ENCODE results near the gene MEGF10.

The MEGF10 gene

DNA sequence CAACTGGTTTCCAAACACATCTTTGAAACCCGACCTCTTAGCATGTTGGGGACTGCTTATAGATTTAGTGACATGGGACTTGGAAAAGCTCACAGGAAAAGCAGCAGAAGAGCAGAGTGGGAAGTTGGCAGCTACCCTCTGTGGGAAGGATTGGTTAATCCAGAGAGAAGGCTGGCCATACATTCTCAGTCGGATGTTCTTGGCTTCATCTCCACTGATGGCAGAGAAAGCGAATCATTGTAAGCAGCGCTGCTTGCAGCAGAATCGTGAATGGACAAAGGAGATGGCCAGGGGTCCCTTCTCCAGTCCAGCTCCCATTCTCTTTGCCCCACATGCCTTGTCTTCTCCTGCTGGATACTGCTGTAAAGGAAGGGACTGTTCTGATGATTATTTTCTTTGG, 62.7 kb downstream of the MEGF10 start:
- H3K79me1 ChIP-seq (replicated peaks; ENCODE audit: low read length, poor library complexity, severe bottlenecking), result no peaks in the 10 kb centered on the region
- H2BK15ac ChIP-seq (ENCODE audit: low read depth, poor library complexity, severe bottlenecking), result no peak overlapping the region
- H3K4ac ChIP-seq (ENCODE audit: low read depth in 1 of 2, low read length in 2 of 2), result no peak overlapping the region
- no peak overlapping the region for H3K4me3 ChIP-seq (ENCODE audit: insufficient read depth in 1 of 2, low read depth in 1 of 2, low read length in 2 of 2)
- no peaks in the 10 kb centered on the region for H3K27me3 ChIP-seq (ENCODE audit: control insufficient read depth in 1 of 2, insufficient read depth in 1 of 2, low read length in 2 of 2)
- H3K18ac ChIP-seq (ENCODE audit: low read depth in 1 of 2, low read length in 2 of 2), result no peak overlapping the region
- no peak overlapping the region for H3K9ac ChIP-seq (ENCODE audit: low read length)
- H2AK5ac ChIP-seq (ENCODE audit: low read length, severe bottlenecking), result no peak overlapping the region
- no peak overlapping the region for H2AFZ ChIP-seq (ENCODE audit: low read depth, low read length)
- H2BK120ac ChIP-seq (ENCODE audit: low read depth, low read length), result no peak overlapping the region
- no peaks in the 10 kb centered on the region for H3K36me3 ChIP-seq (ENCODE audit: control insufficient read depth in 1 of 2, insufficient read depth in 2 of 2, low read depth in 1 of 2, low read length in 2 of 2)
- no peak overlapping the region for H3K14ac ChIP-seq (ENCODE audit: low read length in 2 of 2)
- H3K4me2 ChIP-seq (ENCODE audit: low read length, poor library complexity, severe bottlenecking), result no peak overlapping the region
- no peak overlapping the region for H4K91ac ChIP-seq (ENCODE audit: low read length)
- H3K4me1 ChIP-seq (ENCODE audit: control insufficient read depth, insufficient read depth, low read depth, low read length), result no peaks in the 10 kb centered on the region
- no peaks in the 10 kb centered on the region for H3K9me3 ChIP-seq (ENCODE audit: control insufficient read depth, low read length)
- H3K27ac ChIP-seq (ENCODE audit: low read length, poor library complexity, severe bottlenecking), result no peak overlapping the region
- no peak overlapping the region for H4K8ac ChIP-seq (ENCODE audit: low read length)
- H3K23ac ChIP-seq (ENCODE audit: low read length in 2 of 2), result no peak overlapping the region
- DNase-seq, result no peak
- no peak overlapping the region for H2BK12ac ChIP-seq (ENCODE audit: low read length in 2 of 2)
- H2BK5ac ChIP-seq (ENCODE audit: low read depth, low read length, poor library complexity, severe bottlenecking), result no peak overlapping the region
- 95% methylated on average over 5 of the region's 5 CpGs for WGBS

DNA sequence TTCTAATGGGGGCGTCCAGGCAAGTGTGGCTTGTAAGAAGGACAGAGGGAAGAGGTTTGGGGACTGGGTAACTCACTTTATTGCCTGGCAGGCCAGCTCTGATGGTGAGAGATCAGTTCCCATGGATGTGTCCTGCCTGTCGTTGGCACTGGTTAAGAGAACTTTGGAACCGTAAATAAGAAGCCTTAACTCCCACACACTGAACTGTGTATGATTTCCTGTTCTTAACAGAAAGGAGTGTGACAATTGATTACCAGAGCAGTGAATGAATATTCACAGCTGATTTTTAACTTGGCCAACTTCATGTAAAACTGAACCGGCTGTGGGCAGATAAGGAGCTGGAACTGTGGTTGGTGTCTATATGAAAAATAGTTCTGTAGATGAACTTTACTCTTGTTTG, 63.2 kb downstream of the MEGF10 start:
- no peak overlapping the region for H3K14ac ChIP-seq (ENCODE audit: low read length in 2 of 2)
- no peak overlapping the region for H3K23ac ChIP-seq (ENCODE audit: low read length in 2 of 2)
- H4K8ac ChIP-seq (ENCODE audit: low read length), result no peak overlapping the region
- H2AFZ ChIP-seq (ENCODE audit: low read depth, low read length), result no peak overlapping the region
- no peak for DNase-seq
- no peaks in the 10 kb centered on the region for H3K9me3 ChIP-seq (ENCODE audit: control insufficient read depth, low read length)
- no peak overlapping the region for H2AK5ac ChIP-seq (ENCODE audit: low read length, severe bottlenecking)
- no peaks in the 10 kb centered on the region for H3K4me1 ChIP-seq (ENCODE audit: control insufficient read depth, insufficient read depth, low read depth, low read length)
- no peak overlapping the region for H3K9ac ChIP-seq (ENCODE audit: low read length)
- no peak overlapping the region for H3K4ac ChIP-seq (ENCODE audit: low read depth in 1 of 2, low read length in 2 of 2)
- H3K4me2 ChIP-seq (ENCODE audit: low read length, poor library complexity, severe bottlenecking), result no peak overlapping the region
- H3K27ac ChIP-seq (ENCODE audit: low read length, poor library complexity, severe bottlenecking), result no peak overlapping the region
- no peak overlapping the region for H2BK5ac ChIP-seq (ENCODE audit: low read depth, low read length, poor library complexity, severe bottlenecking)
- WGBS, result 99% methylated on average over 3 of the region's 4 CpGs
- H2BK12ac ChIP-seq (ENCODE audit: low read length in 2 of 2), result no peak overlapping the region
- no peaks in the 10 kb centered on the region for H3K27me3 ChIP-seq (ENCODE audit: control insufficient read depth in 1 of 2, insufficient read depth in 1 of 2, low read length in 2 of 2)
- no peak overlapping the region for H4K91ac ChIP-seq (ENCODE audit: low read length)
- H2BK120ac ChIP-seq (ENCODE audit: low read depth, low read length), result no peak overlapping the region
- no peak overlapping the region for H2BK15ac ChIP-seq (ENCODE audit: low read depth, poor library complexity, severe bottlenecking)
- no peak overlapping the region for H3K18ac ChIP-seq (ENCODE audit: low read depth in 1 of 2, low read length in 2 of 2)
- no peaks in the 10 kb centered on the region for H3K79me1 ChIP-seq (replicated peaks; ENCODE audit: low read length, poor library complexity, severe bottlenecking)
- no peaks in the 10 kb centered on the region for H3K36me3 ChIP-seq (ENCODE audit: control insufficient read depth in 1 of 2, insufficient read depth in 2 of 2, low read depth in 1 of 2, low read length in 2 of 2)
- H3K4me3 ChIP-seq (ENCODE audit: insufficient read depth in 1 of 2, low read depth in 1 of 2, low read length in 2 of 2), result no peak overlapping the region

DNA sequence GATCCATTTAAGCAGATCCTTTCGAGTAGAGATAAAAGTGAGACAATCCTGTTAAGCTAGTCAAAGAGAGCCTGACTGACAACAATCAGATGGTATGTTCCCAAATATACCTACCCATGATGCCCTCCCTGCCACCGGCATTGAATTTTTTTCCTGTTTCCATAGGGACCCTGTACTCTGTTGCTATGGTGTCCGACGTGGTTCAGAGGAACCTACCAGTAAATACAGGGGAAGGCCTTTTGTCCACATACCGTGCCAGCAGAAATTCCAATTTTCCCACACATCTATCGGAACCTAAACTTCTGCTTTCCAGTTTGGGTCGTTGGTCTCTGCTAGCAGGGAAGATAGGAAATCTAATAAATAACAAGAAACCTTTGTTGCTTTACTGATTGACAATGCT, 64.7 kb downstream of the MEGF10 start:
- WGBS, result 91% methylated on average over 4 of the region's 7 CpGs
- H3K36me3 ChIP-seq (ENCODE audit: control insufficient read depth in 1 of 2, insufficient read depth in 2 of 2, low read depth in 1 of 2, low read length in 2 of 2), result no peaks in the 10 kb centered on the region
- H2BK15ac ChIP-seq (ENCODE audit: low read depth, poor library complexity, severe bottlenecking), result no peak overlapping the region
- no peaks in the 10 kb centered on the region for H3K79me1 ChIP-seq (replicated peaks; ENCODE audit: low read length, poor library complexity, severe bottlenecking)
- no peak for DNase-seq
- H2AK5ac ChIP-seq (ENCODE audit: low read length, severe bottlenecking), result no peak overlapping the region
- no peak overlapping the region for H3K14ac ChIP-seq (ENCODE audit: low read length in 2 of 2)
- no peaks in the 10 kb centered on the region for H3K4me1 ChIP-seq (ENCODE audit: control insufficient read depth, insufficient read depth, low read depth, low read length)
- H3K4ac ChIP-seq (ENCODE audit: low read depth in 1 of 2, low read length in 2 of 2), result no peak overlapping the region
- no peak overlapping the region for H4K91ac ChIP-seq (ENCODE audit: low read length)
- H3K9me3 ChIP-seq (ENCODE audit: control insufficient read depth, low read length), result no peaks in the 10 kb centered on the region
- no peaks in the 10 kb centered on the region for H3K27me3 ChIP-seq (ENCODE audit: control insufficient read depth in 1 of 2, insufficient read depth in 1 of 2, low read length in 2 of 2)
- no peak overlapping the region for H3K27ac ChIP-seq (ENCODE audit: low read length, poor library complexity, severe bottlenecking)
- H3K4me2 ChIP-seq (ENCODE audit: low read length, poor library complexity, severe bottlenecking), result no peak overlapping the region
- H2BK12ac ChIP-seq (ENCODE audit: low read length in 2 of 2), result no peak overlapping the region
- H3K4me3 ChIP-seq (ENCODE audit: insufficient read depth in 1 of 2, low read depth in 1 of 2, low read length in 2 of 2), result no peak overlapping the region
- H2BK120ac ChIP-seq (ENCODE audit: low read depth, low read length), result no peak overlapping the region
- no peak overlapping the region for H3K9ac ChIP-seq (ENCODE audit: low read length)
- no peak overlapping the region for H3K23ac ChIP-seq (ENCODE audit: low read length in 2 of 2)
- H4K8ac ChIP-seq (ENCODE audit: low read length), result no peak overlapping the region
- no peak overlapping the region for H2AFZ ChIP-seq (ENCODE audit: low read depth, low read length)
- no peak overlapping the region for H3K18ac ChIP-seq (ENCODE audit: low read depth in 1 of 2, low read length in 2 of 2)
- H2BK5ac ChIP-seq (ENCODE audit: low read depth, low read length, poor library complexity, severe bottlenecking), result no peak overlapping the region

DNA sequence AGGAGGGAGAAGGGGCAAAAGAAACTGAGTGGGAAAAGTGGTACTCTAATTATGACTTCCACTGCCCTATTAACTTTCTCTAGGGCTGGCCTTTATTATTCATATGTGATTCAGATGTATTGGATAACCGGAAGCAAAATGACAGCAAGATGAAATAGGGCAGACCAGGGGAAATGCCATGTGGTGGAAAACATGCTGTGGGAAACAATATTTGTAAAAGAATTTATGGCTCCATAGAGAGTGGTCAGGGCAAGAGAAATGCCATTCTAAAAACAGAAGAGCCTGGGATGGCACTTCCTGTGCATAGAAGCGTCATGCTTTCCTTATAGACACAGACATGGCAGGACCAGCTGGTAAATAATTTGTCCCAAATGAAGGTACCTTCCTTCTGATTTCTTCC, 67.7 kb downstream of the MEGF10 start:
- Histone ChIP-seq H3K27ac (ENCODE audit: low read length, poor library complexity, severe bottlenecking) (no peak overlapping the region), H2BK15ac (ENCODE audit: low read depth, poor library complexity, severe bottlenecking) (no peak overlapping the region), H2AFZ (ENCODE audit: low read depth, low read length) (no peak overlapping the region), H4K8ac (ENCODE audit: low read length) (no peak overlapping the region), H3K9ac (ENCODE audit: low read length) (no peak overlapping the region), H3K36me3 (ENCODE audit: control insufficient read depth in 1 of 2, insufficient read depth in 2 of 2, low read depth in 1 of 2, low read length in 2 of 2) (no peaks in the 10 kb centered on the region), H3K4me3 (ENCODE audit: insufficient read depth in 1 of 2, low read depth in 1 of 2, low read length in 2 of 2) (no peak overlapping the region), H2AK5ac (ENCODE audit: low read length, severe bottlenecking) (no peak overlapping the region), H3K9me3 (ENCODE audit: control insufficient read depth, low read length) (no peaks in the 10 kb centered on the region), H2BK5ac (ENCODE audit: low read depth, low read length, poor library complexity, severe bottlenecking) (no peak overlapping the region), H3K4me2 (ENCODE audit: low read length, poor library complexity, severe bottlenecking) (no peak overlapping the region), H3K4ac (ENCODE audit: low read depth in 1 of 2, low read length in 2 of 2) (no peak overlapping the region), H3K14ac (ENCODE audit: low read length in 2 of 2) (no peak overlapping the region), H3K18ac (ENCODE audit: low read depth in 1 of 2, low read length in 2 of 2) (no peak overlapping the region), H3K4me1 (ENCODE audit: control insufficient read depth, insufficient read depth, low read depth, low read length) (no peaks in the 10 kb centered on the region), H3K27me3 (ENCODE audit: control insufficient read depth in 1 of 2, insufficient read depth in 1 of 2, low read length in 2 of 2) (no peaks in the 10 kb centered on the region), H3K79me1 (replicated peaks; ENCODE audit: low read length, poor library complexity, severe bottlenecking) (no peaks in the 10 kb centered on the region), H2BK12ac (ENCODE audit: low read length in 2 of 2) (no peak overlapping the region), H2BK120ac (ENCODE audit: low read depth, low read length) (no peak overlapping the region), H3K23ac (ENCODE audit: low read length in 2 of 2) (no peak overlapping the region), H4K91ac (ENCODE audit: low read length) (no peak overlapping the region)
- WGBS, result 25% methylated on average over 2 of the region's 2 CpGs
- DNase-seq, result peak; percentile 61
